OCI-LY7 (cell line): ENCODE data around the gene CHKA. TPM values are rescaled to one million over a fixed set of nuclear protein-coding genes. Genes with fewer than 3 reads are reported as not detected.
A peak's percentile ranks its signal among the peaks of the same experiment; 100 is the strongest.

Experiments used
- BruUV-seq: library from RNA; stranded (reverse); fragments of 400-500 nt; replicated peaks from 2 replicates; lab custom pipeline; 2021; lab: Mats Ljungman, UMichigan
- CTCF ChIA-PET: fragments of 300-600 bp; sonication (Branson Sonifier 250); formaldehyde crosslinking; loops from one replicate; lab custom pipeline; 2022; ENCODE audit warnings: antibody characterized with exemption; ENCODE audit not compliant: unreplicated experiment; lab: Charles Lee
- POLR2A ChIA-PET: fragments of 300-600 bp; sonication (Branson Sonifier 250); formaldehyde crosslinking; loops from one replicate; lab custom pipeline; 2022; ENCODE audit warnings: antibody characterized with exemption; lab: Charles Lee
- DNase-seq: peaks from one replicate; pipeline ENCODE4 v3.0.0-alpha.2; 2015; ENCODE audit warnings: low spot score
- H2AFZ ChIP-seq: fragments of 200-600 bp; sonication (generic), shearing (Covaris generic); 2 replicates; pipeline ENCODE4 v1.6.1; 2014; ENCODE audit warnings: mild to moderate bottlenecking, antibody characterized with exemption, low read length, moderate library complexity
- H3K27ac ChIP-seq: fragments of 200-600 bp; sonication (generic); 2 replicates; pipeline ENCODE4 v1.5.1; 2014; ENCODE audit warnings: mixed run types, low read depth, mild to moderate bottlenecking, moderate library complexity, low read length, inconsistent platforms; ENCODE audit not compliant: poor library complexity, severe bottlenecking
- H3K36me3 ChIP-seq: fragments of 200-600 bp; sonication (generic); 2 replicates; pipeline ENCODE4 v1.6.1; 2014; ENCODE audit warnings: mild to moderate bottlenecking, antibody characterized with exemption, low read length, moderate library complexity, mixed read lengths; ENCODE audit not compliant: insufficient read depth
- H3K4me1 ChIP-seq: fragments of 200-600 bp; sonication (generic); 2 replicates; pipeline ENCODE4 v1.5.1; 2014; ENCODE audit warnings: mild to moderate bottlenecking, low read length; ENCODE audit not compliant: insufficient read depth, poor library complexity, severe bottlenecking
- H3K4me2 ChIP-seq: fragments of 200-600 bp; sonication (generic); 2 replicates; pipeline ENCODE4 v1.6.1; 2014; ENCODE audit warnings: mild to moderate bottlenecking, low read length
- H3K4me3 ChIP-seq: fragments of 200-600 bp; sonication (generic); 2 replicates; pipeline ENCODE4 v1.5.1; 2014; ENCODE audit warnings: mild to moderate bottlenecking, low read depth, low read length; ENCODE audit not compliant: poor library complexity, severe bottlenecking
- H3K79me2 ChIP-seq: fragments of 200-600 bp; sonication (generic); 2 replicates; pipeline ENCODE4 v1.6.1; 2016; ENCODE audit warnings: low read depth, mild to moderate bottlenecking, low read length, moderate library complexity, mixed read lengths; ENCODE audit not compliant: insufficient read depth
- H3K9me2 ChIP-seq: fragments of 200-600 bp; sonication (generic); 2 replicates; pipeline ENCODE4 v1.6.1; 2016; ENCODE audit warnings: mild to moderate bottlenecking, low read length, mixed read lengths; ENCODE audit not compliant: insufficient read depth
- H3K9me3 ChIP-seq: fragments of 200-600 bp; sonication (generic); 2 replicates; pipeline ENCODE4 v1.6.1; 2014; ENCODE audit warnings: mild to moderate bottlenecking, mixed run types, low read length, mixed read lengths
- H4K20me1 ChIP-seq: fragments of 200-600 bp; sonication (generic); 2 replicates; pipeline ENCODE4 v1.6.1; 2014; ENCODE audit warnings: mild to moderate bottlenecking, antibody characterized with exemption, low read length, moderate library complexity, mixed read lengths; ENCODE audit not compliant: insufficient read depth
- EZH2phosphoT487 ChIP-seq: fragments of 200-600 bp; sonication (generic); IDR thresholded peaks from 2 replicates; pipeline ENCODE4 v1.6.1; 2018; ENCODE audit warnings: low read depth, borderline replicate concordance, mild to moderate bottlenecking, mixed run types, antibody characterized with exemption, low read length, moderate library complexity, mixed read lengths
- intact Hi-C: fragments of 100-400 bp; cut with micrococcal nuclease; formaldehyde crosslinking; loops from one replicate; pipeline ENCODE4 v1.10.0; 2022; ENCODE audit not compliant: unreplicated experiment
- total RNA-seq, 2 experiments: library from RNA; depleted of rRNA in 1 of 2; stranded (reverse); fragments of >200 nt in 1 of 2; shearing (Covaris generic) in 1 of 2; gene quantifications; 2 replicates each; pipeline ENCODE4 v1.2.3, GENCODE V29; 2014 to 2022
- TF ChIP-seq, protein P1 (sequence below): fragments of 200-600 bp; sonication (generic); conservative IDR thresholded peaks from 2 replicates; pipeline ENCODE4 v1.5.1; 2014; ENCODE audit warnings: mild to moderate bottlenecking, antibody characterized with exemption, low read length, moderate library complexity, mixed read lengths

CHKA gene
- total RNA-seq, 2 experiments from 2014 or later = 36.1 to 47.2 TPM

DNA sequence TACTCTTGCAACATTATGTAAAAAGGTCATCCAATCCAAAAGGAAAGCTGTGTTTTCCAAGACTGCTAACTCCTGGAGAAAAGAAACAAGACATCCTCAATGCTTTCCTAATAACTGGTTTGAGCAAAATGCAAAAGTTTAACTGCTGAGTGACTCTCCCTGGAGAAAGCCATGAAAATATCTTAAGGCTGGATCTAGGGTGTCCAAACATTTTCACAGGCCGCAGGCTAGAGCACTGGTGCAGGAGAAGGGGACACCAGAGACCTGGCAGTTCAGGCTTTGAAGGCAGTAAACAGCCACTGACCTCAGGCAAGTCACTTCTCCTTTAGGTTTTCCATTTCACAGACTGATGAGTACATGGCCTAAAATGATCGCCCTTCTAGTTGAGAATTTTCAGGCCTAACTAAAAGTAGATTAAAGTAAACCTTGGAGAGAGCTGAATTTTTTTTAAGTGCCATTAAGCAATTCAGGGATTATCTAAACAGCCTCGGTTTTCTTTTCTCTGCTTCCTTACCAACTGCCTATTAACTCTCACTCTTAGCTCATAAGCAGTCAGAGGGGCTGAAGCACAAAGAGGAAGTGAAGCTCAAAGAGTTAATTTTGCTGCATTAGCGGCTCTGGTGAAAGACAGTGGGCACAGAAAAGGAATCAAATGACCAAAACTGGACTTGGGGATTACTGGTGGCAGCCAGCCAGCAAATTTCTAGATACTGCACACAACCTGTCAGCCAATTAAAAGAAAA, 2.3 kb downstream of the CHKA start:
- BruUV-seq = TSS peak; percentile 50
- TF ChIP-seq, protein P1, sequence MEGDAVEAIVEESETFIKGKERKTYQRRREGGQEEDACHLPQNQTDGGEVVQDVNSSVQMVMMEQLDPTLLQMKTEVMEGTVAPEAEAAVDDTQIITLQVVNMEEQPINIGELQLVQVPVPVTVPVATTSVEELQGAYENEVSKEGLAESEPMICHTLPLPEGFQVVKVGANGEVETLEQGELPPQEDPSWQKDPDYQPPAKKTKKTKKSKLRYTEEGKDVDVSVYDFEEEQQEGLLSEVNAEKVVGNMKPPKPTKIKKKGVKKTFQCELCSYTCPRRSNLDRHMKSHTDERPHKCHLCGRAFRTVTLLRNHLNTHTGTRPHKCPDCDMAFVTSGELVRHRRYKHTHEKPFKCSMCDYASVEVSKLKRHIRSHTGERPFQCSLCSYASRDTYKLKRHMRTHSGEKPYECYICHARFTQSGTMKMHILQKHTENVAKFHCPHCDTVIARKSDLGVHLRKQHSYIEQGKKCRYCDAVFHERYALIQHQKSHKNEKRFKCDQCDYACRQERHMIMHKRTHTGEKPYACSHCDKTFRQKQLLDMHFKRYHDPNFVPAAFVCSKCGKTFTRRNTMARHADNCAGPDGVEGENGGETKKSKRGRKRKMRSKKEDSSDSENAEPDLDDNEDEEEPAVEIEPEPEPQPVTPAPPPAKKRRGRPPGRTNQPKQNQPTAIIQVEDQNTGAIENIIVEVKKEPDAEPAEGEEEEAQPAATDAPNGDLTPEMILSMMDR = no peak
- no peak for TF ChIP-seq EZH2phosphoT487
- Histone ChIP-seq H3K4me1 (peaks cover 35% of the 10 kb centered on the region), H3K9me3 (no peaks in the 10 kb centered on the region), H3K4me3 (peak overlapping the region; percentile 91), H4K20me1 (peaks cover 28% of the 10 kb centered on the region), H3K36me3 (peaks cover 32% of the 10 kb centered on the region), H3K4me2 (peak overlapping the region; percentile 99), H3K27ac (peak overlapping the region; percentile 61), H3K9me2 (no peaks in the 10 kb centered on the region), H3K79me2 (peaks cover 61% of the 10 kb centered on the region), H2AFZ (no peak overlapping the region)
- intact Hi-C loops = loop anchor here (2.0 kb wide), 1 partner anchor 20 kb away; no protein-coding TSS in a partner anchor
- ChIA-PET CTCF (interaction anchor here (1.0 kb wide), 1 partner anchor 12 kb away, joined by 3 read pairs; no protein-coding TSS in a partner anchor), POLR2A (interaction anchor here (0.6 to 1.5 kb wide), 4 partner anchors 19 to 123 kb away, joined by 3 to 4 read pairs (median 3); no protein-coding TSS in a partner anchor)
- peak; percentile 74 for DNase-seq

DNA sequence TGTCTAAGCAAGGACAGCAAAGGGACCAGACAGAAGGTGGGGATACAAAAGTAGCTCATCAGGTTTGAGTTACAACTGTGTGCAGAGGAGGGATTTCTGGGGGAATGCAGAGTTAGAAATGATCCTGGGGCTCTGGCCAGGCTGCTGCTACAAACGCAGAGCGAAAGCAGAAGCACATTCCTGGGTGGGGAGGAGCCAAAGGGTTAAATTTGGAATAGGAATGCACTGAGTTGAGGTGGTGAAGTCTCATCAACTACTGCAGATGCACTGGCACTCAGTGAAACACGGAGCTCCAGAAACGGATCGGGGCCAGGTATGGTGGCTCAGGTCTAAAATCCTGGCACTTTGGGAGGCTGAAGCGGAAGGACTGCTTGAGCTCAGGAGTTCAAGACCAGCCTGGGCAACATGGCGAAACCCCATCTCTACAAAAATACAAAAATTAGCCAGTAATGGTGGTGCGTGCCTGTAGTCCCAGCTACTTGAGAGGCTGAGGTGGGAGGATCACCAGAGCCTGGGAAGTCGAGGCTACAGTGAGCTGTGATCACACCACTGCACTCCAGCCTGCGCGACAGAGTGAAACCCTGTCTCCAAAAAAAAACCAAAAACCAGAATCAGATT, 3.2 kb downstream of the CHKA start:
- H3K27ac ChIP-seq = no peak overlapping the region
- H3K4me3 ChIP-seq = no peak overlapping the region
- no peaks in the 10 kb centered on the region for H3K9me2 ChIP-seq
- BruUV-seq = no TSS peak
- H3K9me3 ChIP-seq = no peaks in the 10 kb centered on the region
- H3K4me1 ChIP-seq = peaks cover 35% of the 10 kb centered on the region
- intact Hi-C loops = loop anchor here (2.0 kb wide), 1 partner anchor 19 kb away; no protein-coding TSS in a partner anchor
- POLR2A ChIA-PET = interaction anchor here (0.6 to 1.5 kb wide), 4 partner anchors 16 to 1951 kb away, joined by 3 to 10 read pairs (median 4); no protein-coding TSS in a partner anchor
- TF ChIP-seq, protein P1 = no peak
- no peak for TF ChIP-seq EZH2phosphoT487
- H3K79me2 ChIP-seq = peaks cover 61% of the 10 kb centered on the region
- DNase-seq = no peak
- CTCF ChIA-PET = no interaction called here
- peaks cover 32% of the 10 kb centered on the region for H3K36me3 ChIP-seq
- H2AFZ ChIP-seq = no peak overlapping the region
- H4K20me1 ChIP-seq = peaks cover 28% of the 10 kb centered on the region
- peak overlapping the region; percentile 99; the same call in 1 of the 2 replicates for H3K4me2 ChIP-seq
